Thyroid gland (tissue), 4 donors: ENCODE measurements around the gene EPB41L1.

Source experiments
- POLR2A ChIP-seq, 2 donors: fragments of 450-650 bp; IDR thresholded peaks; one replicate each; pipeline ENCODE4 v1.6.1; 2017; ENCODE audit warnings: antibody characterized with exemption in 2 of 2, mild to moderate bottlenecking in 2 of 2, moderate library complexity in 1 of 2
- TF ChIP-seq, protein P1 (sequence below), 6 experiments: fragments of 200-600 bp in 3 of 6; fragments of 450-650 bp in 3 of 6; sonication (generic) in 3 of 6; IDR thresholded peaks; one replicate each; pipeline ENCODE4 v1.5.1; 2016 to 2019; ENCODE audit warnings: antibody characterized with exemption in 6 of 6, mild to moderate bottlenecking in 2 of 6, inconsistent platforms in 1 of 6, moderate library complexity in 1 of 6

GRCh38 chr20:36175475-36175995 is 21.0 kb downstream of the EPB41L1 start:
- no peak for TF ChIP-seq POLR2A (IDR thresholded peaks at IDR 0.05)
- TF ChIP-seq, protein P1, sequence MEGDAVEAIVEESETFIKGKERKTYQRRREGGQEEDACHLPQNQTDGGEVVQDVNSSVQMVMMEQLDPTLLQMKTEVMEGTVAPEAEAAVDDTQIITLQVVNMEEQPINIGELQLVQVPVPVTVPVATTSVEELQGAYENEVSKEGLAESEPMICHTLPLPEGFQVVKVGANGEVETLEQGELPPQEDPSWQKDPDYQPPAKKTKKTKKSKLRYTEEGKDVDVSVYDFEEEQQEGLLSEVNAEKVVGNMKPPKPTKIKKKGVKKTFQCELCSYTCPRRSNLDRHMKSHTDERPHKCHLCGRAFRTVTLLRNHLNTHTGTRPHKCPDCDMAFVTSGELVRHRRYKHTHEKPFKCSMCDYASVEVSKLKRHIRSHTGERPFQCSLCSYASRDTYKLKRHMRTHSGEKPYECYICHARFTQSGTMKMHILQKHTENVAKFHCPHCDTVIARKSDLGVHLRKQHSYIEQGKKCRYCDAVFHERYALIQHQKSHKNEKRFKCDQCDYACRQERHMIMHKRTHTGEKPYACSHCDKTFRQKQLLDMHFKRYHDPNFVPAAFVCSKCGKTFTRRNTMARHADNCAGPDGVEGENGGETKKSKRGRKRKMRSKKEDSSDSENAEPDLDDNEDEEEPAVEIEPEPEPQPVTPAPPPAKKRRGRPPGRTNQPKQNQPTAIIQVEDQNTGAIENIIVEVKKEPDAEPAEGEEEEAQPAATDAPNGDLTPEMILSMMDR (IDR thresholded peaks at IDR 0.05): no peak
